ENCODE measurements around the gene SLC22A8.

GRCh38 chr11:62980133-62980760 lies 35.4 kb downstream of the SLC22A8 start:
- TF ChIP-seq TAF1 (IDR thresholded peaks at IDR 0.05; ENCODE audit: borderline replicate concordance, low read depth, low read length) (no peak), POLR2A (IDR thresholded peaks at IDR 0.05; ENCODE audit: low read depth, low read length) (no peak)
